IMR-90 (cell line): ENCODE results near the gene SLC2A13. TPM values are rescaled to one million over a fixed set of nuclear protein-coding genes. Genes with fewer than 3 reads are reported as not detected.

Source experiments
- ATAC-seq: fragments of 200-7000 bp; cut with Tn5 transposase; 2 replicates; pipeline ENCODE4 v1.9.1; 2020; ENCODE audit warnings: low read depth, mild to moderate bottlenecking, moderate library complexity
- BruUV-seq: library from RNA; stranded (reverse); fragments of 400-500 nt; replicated peaks from 2 replicates; lab custom pipeline; 2021; lab: Mats Ljungman, UMichigan
- CTCF ChIA-PET: fragments of 300-600 bp; formaldehyde crosslinking; extraction: SDS; loops from one replicate; lab custom pipeline; 2021; ENCODE audit warnings: antibody characterized with exemption; lab: Yijun Ruan, JAX
- POLR2A ChIA-PET: fragments of 300-600 bp; sonication (Branson Sonifier 250); formaldehyde crosslinking; loops from one replicate; lab custom pipeline; 2022; ENCODE audit warnings: antibody characterized with exemption; ENCODE audit not compliant: unreplicated experiment; lab: Charles Lee
- DNase-seq: peaks from one replicate; pipeline ENCODE4 v3.0.0; 2013
- H2AFZ ChIP-seq: replicated peaks from 2 replicates; pipeline ENCODE3; 2013; ENCODE audit warnings: low read length, mild to moderate bottlenecking; ENCODE audit not compliant: poor library complexity
- H2AK5ac ChIP-seq: 2 replicates; pipeline ENCODE4 v1.6.1; 2013; ENCODE audit warnings: low read depth, low read length, inconsistent platforms
- H2AK9ac ChIP-seq: replicated peaks from 2 replicates; pipeline ENCODE3; 2013; ENCODE audit warnings: mild to moderate bottlenecking, low read depth, low read length, moderate library complexity; ENCODE audit not compliant: poor library complexity
- H2BK120ac ChIP-seq: 2 replicates; pipeline ENCODE4 v1.6.1; 2013; ENCODE audit warnings: low read depth, low read length, inconsistent platforms
- H2BK15ac ChIP-seq: 3 replicates; pipeline ENCODE4 v1.6.1; 2013; ENCODE audit warnings: low read depth, low read length, inconsistent platforms
- H2BK20ac ChIP-seq: 2 replicates; pipeline ENCODE4 v1.6.1; 2013; ENCODE audit warnings: low read depth, mild to moderate bottlenecking, inconsistent platforms, low read length, moderate library complexity
- H2BK5ac ChIP-seq: 2 replicates; pipeline ENCODE4 v1.6.1; 2013; ENCODE audit warnings: mild to moderate bottlenecking, low read depth, low read length, inconsistent platforms; ENCODE audit not compliant: poor library complexity, severe bottlenecking
- H3K14ac ChIP-seq: replicated peaks from 2 replicates; pipeline ENCODE4 v1.6.1; 2013; ENCODE audit warnings: low read depth, low read length, inconsistent platforms
- H3K18ac ChIP-seq: 2 replicates; pipeline ENCODE4 v1.6.1; 2013; ENCODE audit warnings: low read depth, low read length, control low read depth
- H3K23ac ChIP-seq: 2 replicates; pipeline ENCODE4 v1.6.1; 2013; ENCODE audit warnings: low read depth, low read length, inconsistent platforms
- H3K27ac ChIP-seq: 2 replicates; pipeline ENCODE4 v1.5.1; 2013; ENCODE audit warnings: mild to moderate bottlenecking, control low read depth, low read length; ENCODE audit not compliant: insufficient read depth
- H3K27me3 ChIP-seq: 2 replicates; pipeline ENCODE4 v1.6.1; 2013; ENCODE audit warnings: low read length; ENCODE audit not compliant: control insufficient read depth, insufficient read depth
- H3K36me3 ChIP-seq: 2 replicates; pipeline ENCODE4 v1.6.1; 2013; ENCODE audit warnings: low read length, mixed read lengths; ENCODE audit not compliant: control insufficient read depth, insufficient read depth
- H3K4ac ChIP-seq: 2 replicates; pipeline ENCODE4 v1.6.1; 2013; ENCODE audit warnings: low read depth, low read length, inconsistent platforms
- H3K4me1 ChIP-seq: 2 replicates; pipeline ENCODE4 v1.6.1; 2013; ENCODE audit warnings: low read length, mixed read lengths; ENCODE audit not compliant: control insufficient read depth, insufficient read depth
- H3K4me2 ChIP-seq: 2 replicates; pipeline ENCODE4 v1.6.1; 2013; ENCODE audit warnings: low read depth, mild to moderate bottlenecking, control low read depth, low read length, moderate library complexity
- H3K4me3 ChIP-seq: 2 replicates; pipeline ENCODE4 v1.5.1; 2013; ENCODE audit warnings: low read depth, mild to moderate bottlenecking, control low read depth, low read length, moderate library complexity; ENCODE audit not compliant: insufficient read depth
- H3K56ac ChIP-seq: 2 replicates; pipeline ENCODE4 v1.6.1; 2013; ENCODE audit warnings: low read length, inconsistent platforms; ENCODE audit not compliant: insufficient read depth; ENCODE audit errors: extremely low read depth
- H3K79me1 ChIP-seq, 2 experiments: 2 replicates each; pipeline ENCODE4 v1.6.1; 2013; ENCODE audit warnings: low read length in 2 of 2, inconsistent platforms in 1 of 2, low read depth in 1 of 2
- H3K9ac ChIP-seq: 2 replicates; pipeline ENCODE4 v1.6.1; 2013; ENCODE audit warnings: low read depth, low read length, control low read depth
- H3K9me1 ChIP-seq: 2 replicates; pipeline ENCODE4 v1.6.1; 2013; ENCODE audit warnings: low read length, inconsistent platforms; ENCODE audit not compliant: insufficient read depth
- H3K9me3 ChIP-seq: 2 replicates; pipeline ENCODE4 v1.6.1; 2013; ENCODE audit warnings: low read length; ENCODE audit not compliant: control insufficient read depth, insufficient read depth
- H4K20me1 ChIP-seq: 2 replicates; pipeline ENCODE4 v1.6.1; 2013; ENCODE audit warnings: low read length, inconsistent platforms; ENCODE audit not compliant: insufficient read depth
- H4K5ac ChIP-seq: 2 replicates; pipeline ENCODE4 v1.6.1; 2013; ENCODE audit warnings: mild to moderate bottlenecking, low read depth, low read length, control low read depth
- H4K8ac ChIP-seq, 2 experiments: 2 replicates each; pipeline ENCODE4 v1.6.1; 2013; ENCODE audit warnings: low read depth in 2 of 2, low read length in 2 of 2, control low read depth in 1 of 2, inconsistent platforms in 1 of 2
- H4K91ac ChIP-seq: 2 replicates; pipeline ENCODE4 v1.6.1; 2013; ENCODE audit warnings: low read depth, low read length, inconsistent platforms; ENCODE audit not compliant: insufficient read depth
- BHLHE40 ChIP-seq: fragments of 150-350 bp; IDR thresholded peaks from 2 replicates; pipeline ENCODE4 v1.6.1; 2016; ENCODE audit warnings: mild to moderate bottlenecking, low read depth, low read length
- CEBPB ChIP-seq: IDR thresholded peaks from 2 replicates; pipeline ENCODE4 v1.6.1; 2012; ENCODE audit warnings: low read depth, low read length, improper control_type of control experiment
- MAFK ChIP-seq: IDR thresholded peaks from 2 replicates; pipeline ENCODE4 v1.6.1; 2012; ENCODE audit warnings: low read depth, low read length, improper control_type of control experiment
- MAZ ChIP-seq: IDR thresholded peaks from 2 replicates; pipeline ENCODE4 v1.6.1; 2012; ENCODE audit warnings: low read depth, mild to moderate bottlenecking, low read length, improper control_type of control experiment, moderate library complexity, borderline replicate concordance
- MXI1 ChIP-seq: IDR thresholded peaks from 2 replicates; pipeline ENCODE4 v1.6.1; 2012; ENCODE audit warnings: low read depth, mild to moderate bottlenecking, low read length, moderate library complexity, borderline replicate concordance
- NFE2L2 ChIP-seq: fragments of 150-350 bp; IDR thresholded peaks from 2 replicates; pipeline ENCODE4 v1.6.1; 2016; ENCODE audit warnings: low read depth, mild to moderate bottlenecking, low read length
- POLR2A ChIP-seq: IDR thresholded peaks from 2 replicates; pipeline ENCODE4 v1.6.1; 2012; ENCODE audit warnings: mild to moderate bottlenecking, low read depth, low read length
- RAD21 ChIP-seq: IDR thresholded peaks from 2 replicates; pipeline ENCODE4 v1.6.1; 2012; ENCODE audit warnings: low read length, improper control_type of control experiment
- RCOR1 ChIP-seq: IDR thresholded peaks from 2 replicates; pipeline ENCODE4 v1.6.1; 2012; ENCODE audit warnings: mild to moderate bottlenecking, low read length, improper control_type of control experiment; ENCODE audit not compliant: insufficient replicate concordance
- WGBS, 2 experiments: methylation state at CpG; one replicate each; pipeline versions ENCODE4 v1.1.5 to v1.1.7; 2013; ENCODE audit warnings: missing lambda C conversion rate in 2 of 2; ENCODE audit not compliant: insufficient read length in 1 of 2; ENCODE audit errors: extremely low coverage in 2 of 2; 5-methylcytosine and 5-hydroxymethylcytosine counted together
- dilution Hi-C: fragments of 300-500 bp; cut with HindIII; formaldehyde crosslinking; loops from one replicate; pipeline ENCODE4 v1.14.3; 2018; ENCODE audit warnings: low sequenced_read_pairs; ENCODE audit not compliant: unreplicated experiment
- in situ Hi-C: fragments of 300-500 bp; cut with MboI; formaldehyde crosslinking; loops from 3 replicates; pipeline ENCODE4 v1.14.3; 2019; ENCODE audit warnings: low sequenced_read_pairs, inconsistent platforms, mixed read lengths
- intact Hi-C: fragments of 100-400 bp; cut with micrococcal nuclease; formaldehyde crosslinking; loops from 2 replicates; pipeline ENCODE4 v1.10.0; 2022
- polyA plus RNA-seq, 3 experiments: library from polyadenylated mRNA; depleted of rRNA; stranded (reverse); fragments of >200 nt; gene quantifications; 2 replicates each; pipeline ENCODE4 v1.2.3, GENCODE V29; 2012; ENCODE audit warnings: low replicate concordance in 1 of 3
- total RNA-seq: library from RNA; depleted of rRNA; stranded (reverse); fragments of >200 nt; gene quantifications from 2 replicates; pipeline ENCODE4 v1.2.3, GENCODE V29; 2012
- TF ChIP-seq, protein P1 (sequence below): conservative IDR thresholded peaks from 2 replicates; pipeline ENCODE4 v1.5.1; 2012; ENCODE audit warnings: mild to moderate bottlenecking, low read depth, low read length, improper control_type of control experiment

The SLC2A13 gene
- total and polyA plus RNA-seq, 2 of the 4 experiments (the other 2 are of a cell fraction), result 1.5 to 3.9 TPM

DNA sequence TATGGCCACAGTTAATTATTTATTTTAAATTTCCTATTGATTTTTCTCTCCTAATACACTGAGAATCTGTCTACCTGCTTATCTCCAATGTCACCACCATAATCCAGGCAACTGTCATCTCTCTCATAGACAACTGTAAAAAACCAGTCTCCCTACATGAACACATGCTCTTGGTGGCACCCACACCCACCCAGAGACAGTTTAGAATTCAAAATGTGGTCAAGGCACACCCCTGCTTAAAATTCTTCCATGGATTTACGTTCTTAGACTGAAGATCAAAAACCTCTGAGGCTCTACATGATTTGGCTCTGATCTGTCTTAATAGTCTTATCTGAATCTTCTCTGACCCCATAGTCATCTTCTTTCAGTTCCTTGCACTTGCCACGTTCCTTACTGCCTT lies 245.2 kb downstream of the SLC2A13 start:
- WGBS, 2 experiments, result 67% methylated on average over 1 of the region's 2 CpGs; no CpG with 5 or more reads in 1 of the 2 experiments
- no peak overlapping the region for H2BK120ac ChIP-seq
- H2BK20ac ChIP-seq, result no peak overlapping the region
- H3K14ac ChIP-seq, result no peak overlapping the region
- H4K91ac ChIP-seq, result no peak overlapping the region
- no peaks in the 10 kb centered on the region for H4K20me1 ChIP-seq
- H2AK5ac ChIP-seq, result no peak overlapping the region
- no peaks in the 10 kb centered on the region for H3K9me3 ChIP-seq
- H4K8ac ChIP-seq, result no peak overlapping the region
- H3K23ac ChIP-seq, result no peak overlapping the region
- no peak overlapping the region for H3K4ac ChIP-seq
- H3K4me3 ChIP-seq, result no peak overlapping the region
- H3K79me1 ChIP-seq, result no peaks in the 10 kb centered on the region
- no peak overlapping the region for H2BK5ac ChIP-seq
- ChIA-PET CTCF (no interaction called here), POLR2A (no interaction called here)
- no peak for DNase-seq
- no peaks in the 10 kb centered on the region for H3K9me1 ChIP-seq
- no peak overlapping the region for H2AFZ ChIP-seq
- H3K27me3 ChIP-seq, result no peaks in the 10 kb centered on the region
- no peak overlapping the region for H4K5ac ChIP-seq
- in situ Hi-C loops (no loop called here), dilution Hi-C loops (no loop called here), intact Hi-C loops (no loop called here)
- H3K56ac ChIP-seq, result no peak overlapping the region
- H2BK15ac ChIP-seq, result no peak overlapping the region
- no peak overlapping the region for H3K27ac ChIP-seq
- H3K9ac ChIP-seq, result no peak overlapping the region
- no peak overlapping the region for H3K4me2 ChIP-seq
- no TSS peak for BruUV-seq
- no peak overlapping the region for H3K18ac ChIP-seq
- TF ChIP-seq RCOR1 (no peak), CEBPB (no peak), MXI1 (no peak), NFE2L2 (no peak), MAZ (no peak), POLR2A (no peak), MAFK (no peak), RAD21 (no peak), BHLHE40 (no peak)
- TF ChIP-seq, protein P1, sequence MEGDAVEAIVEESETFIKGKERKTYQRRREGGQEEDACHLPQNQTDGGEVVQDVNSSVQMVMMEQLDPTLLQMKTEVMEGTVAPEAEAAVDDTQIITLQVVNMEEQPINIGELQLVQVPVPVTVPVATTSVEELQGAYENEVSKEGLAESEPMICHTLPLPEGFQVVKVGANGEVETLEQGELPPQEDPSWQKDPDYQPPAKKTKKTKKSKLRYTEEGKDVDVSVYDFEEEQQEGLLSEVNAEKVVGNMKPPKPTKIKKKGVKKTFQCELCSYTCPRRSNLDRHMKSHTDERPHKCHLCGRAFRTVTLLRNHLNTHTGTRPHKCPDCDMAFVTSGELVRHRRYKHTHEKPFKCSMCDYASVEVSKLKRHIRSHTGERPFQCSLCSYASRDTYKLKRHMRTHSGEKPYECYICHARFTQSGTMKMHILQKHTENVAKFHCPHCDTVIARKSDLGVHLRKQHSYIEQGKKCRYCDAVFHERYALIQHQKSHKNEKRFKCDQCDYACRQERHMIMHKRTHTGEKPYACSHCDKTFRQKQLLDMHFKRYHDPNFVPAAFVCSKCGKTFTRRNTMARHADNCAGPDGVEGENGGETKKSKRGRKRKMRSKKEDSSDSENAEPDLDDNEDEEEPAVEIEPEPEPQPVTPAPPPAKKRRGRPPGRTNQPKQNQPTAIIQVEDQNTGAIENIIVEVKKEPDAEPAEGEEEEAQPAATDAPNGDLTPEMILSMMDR, result no peak
- H3K4me1 ChIP-seq, result no peaks in the 10 kb centered on the region
- H2AK9ac ChIP-seq, result no peak overlapping the region
- no peak for ATAC-seq
- H3K36me3 ChIP-seq, result no peaks in the 10 kb centered on the region
